Measurements from ENCODE around the gene RCN2. TPM values are rescaled to one million over a fixed set of nuclear protein-coding genes. Genes with fewer than 3 reads are reported as not detected.

RCN2 gene
- total and polyA plus RNA-seq, 2 donors (not counting 3 experiments of a cell fraction or from before 2014, with no cell fraction given): 45.2 to 71.9 TPM

- H3K27me3 ChIP-seq (ENCODE audit: control insufficient read depth in 2 of 2, insufficient read depth in 2 of 2, low read length in 2 of 2): peaks cover 0 to 2% of the 10 kb centered on the region in 2 experiments
- no peak overlapping the region for H2AFZ ChIP-seq (ENCODE audit: low read depth, low read length)
- dilution Hi-C loops (cut with MboI; ENCODE audit: extremely low pct_ligation_motif_present, low sequenced_read_pairs) (no loop called here), intact Hi-C loops (cut with micrococcal nuclease) (loop anchor here (5.0 to 10.0 kb wide), 2 partner anchors 130 to 568 kb away; no protein-coding TSS in a partner anchor)
- BruUV-seq (replicated peaks): no TSS peak
- H3K4me1 ChIP-seq (ENCODE audit: control insufficient read depth, extremely low read depth, insufficient read depth, low read length): peaks cover 11% of the 10 kb centered on the region
- no peak overlapping the region for H3K4me3 ChIP-seq (replicated peaks in 1 of 3; ENCODE audit: insufficient read depth in 1 of 3, low read depth in 1 of 3, low read length in 3 of 3)
- H3K36me3 ChIP-seq (ENCODE audit: control insufficient read depth in 2 of 2, extremely low read depth in 1 of 2, insufficient read depth in 2 of 2, low read length in 2 of 2): no peaks in the 10 kb centered on the region
- FAIRE-seq: no peak
- H3K9me3 ChIP-seq (replicated peaks; ENCODE audit: control insufficient read depth, insufficient read depth, low read length): no peaks in the 10 kb centered on the region
- TF ChIP-seq MAX (IDR thresholded peaks at IDR 0.05; ENCODE audit: insufficient read depth, insufficient read length) (no peak), JUN (IDR thresholded peaks at IDR 0.05; ENCODE audit: borderline replicate concordance, insufficient read depth, insufficient read length, low read depth) (no peak), MYC (IDR thresholded peaks at IDR 0.05; ENCODE audit: low read depth, low read length) (no peak), FOS (IDR thresholded peaks at IDR 0.05; ENCODE audit: borderline replicate concordance, insufficient read depth, low read length) (no peak), POLR2AphosphoS5 (IDR thresholded peaks at IDR 0.05; ENCODE audit: insufficient read depth, low read depth, low read length) (no peak), GATA2 (IDR thresholded peaks at IDR 0.05; ENCODE audit: insufficient read depth, insufficient read length, low read depth, low read length) (no peak), EZH2 (IDR thresholded peaks at IDR 0.05; ENCODE audit: borderline replicate concordance, low read depth, low read length, severe bottlenecking) (no peak), POLR2A (IDR thresholded peaks at IDR 0.05; ENCODE audit: low read depth, low read length) (no peak), CTCF (IDR thresholded peaks at IDR 0.05; ENCODE audit: extremely low read depth in 1 of 2, insufficient read depth in 1 of 2, low read depth in 1 of 2, low read length in 2 of 2) (no peak)
- no peak overlapping the region for H3K27ac ChIP-seq (ENCODE audit: insufficient read depth, low read depth, low read length)
- no peaks in the 10 kb centered on the region for H3K79me2 ChIP-seq (ENCODE audit: control insufficient read depth, insufficient read depth, low read length)
- ChIA-PET POLR2A (no interaction called here), CTCF (interaction anchor here (0.5 to 3.7 kb wide), 8 partner anchors 8 to 660 kb away, joined by 3 to 26 read pairs (median 8); no protein-coding TSS in a partner anchor)
- DNase-seq (ENCODE audit: low read depth, low spot score): no peak
- H3K9me1 ChIP-seq (replicated peaks; ENCODE audit: control insufficient read depth, extremely low read depth, insufficient read depth, low read length): no peaks in the 10 kb centered on the region
- H3K4me2 ChIP-seq (ENCODE audit: insufficient read depth, low read length): no peak overlapping the region
- no peak overlapping the region for H3K9ac ChIP-seq (replicated peaks; ENCODE audit: extremely low read depth, insufficient read depth, low read length)
- H4K20me1 ChIP-seq (replicated peaks; ENCODE audit: control insufficient read depth, extremely low read depth, insufficient read depth, low read length): no peaks in the 10 kb centered on the region
Measured at GRCh38 chr15:76974456-76975036, 43.0 kb downstream of the RCN2 start.
